ACHN (cell line): ENCODE measurements around the gene SPACA7.
A peak's percentile ranks its signal among the peaks of the same experiment; 100 is the strongest.

Source experiments
- DNase-seq: peaks from one replicate; pipeline ENCODE4 v3.0.0-alpha.2; 2015
- in situ Hi-C: cut with HindIII; loops from 2 replicates; pipeline ENCODE4 v1.10.0; 2017; ENCODE audit warnings: low sequenced_read_pairs, low pct_ligation_motif_present, low pct_unique_long_range_greater_than_20kb

SPACA7 gene

DNA sequence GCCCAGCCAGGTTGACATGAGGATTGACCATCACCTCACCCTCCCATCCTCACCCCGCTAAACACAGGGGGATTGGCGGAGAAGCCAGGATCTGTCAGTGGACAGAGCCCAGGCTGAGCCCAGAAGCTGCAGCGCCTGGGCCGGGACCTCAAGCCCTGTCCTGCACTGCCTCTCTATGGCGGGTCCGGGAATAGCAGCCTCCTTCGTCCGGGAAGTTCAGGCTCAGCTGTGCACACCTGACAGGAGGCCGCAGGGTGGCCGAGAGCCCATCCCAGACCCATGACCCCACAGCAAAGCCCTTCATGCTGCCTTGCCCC lies 67.8 kb downstream of the SPACA7 start:
- in situ Hi-C loops = no loop called here
- peak; percentile 54 for DNase-seq

DNA sequence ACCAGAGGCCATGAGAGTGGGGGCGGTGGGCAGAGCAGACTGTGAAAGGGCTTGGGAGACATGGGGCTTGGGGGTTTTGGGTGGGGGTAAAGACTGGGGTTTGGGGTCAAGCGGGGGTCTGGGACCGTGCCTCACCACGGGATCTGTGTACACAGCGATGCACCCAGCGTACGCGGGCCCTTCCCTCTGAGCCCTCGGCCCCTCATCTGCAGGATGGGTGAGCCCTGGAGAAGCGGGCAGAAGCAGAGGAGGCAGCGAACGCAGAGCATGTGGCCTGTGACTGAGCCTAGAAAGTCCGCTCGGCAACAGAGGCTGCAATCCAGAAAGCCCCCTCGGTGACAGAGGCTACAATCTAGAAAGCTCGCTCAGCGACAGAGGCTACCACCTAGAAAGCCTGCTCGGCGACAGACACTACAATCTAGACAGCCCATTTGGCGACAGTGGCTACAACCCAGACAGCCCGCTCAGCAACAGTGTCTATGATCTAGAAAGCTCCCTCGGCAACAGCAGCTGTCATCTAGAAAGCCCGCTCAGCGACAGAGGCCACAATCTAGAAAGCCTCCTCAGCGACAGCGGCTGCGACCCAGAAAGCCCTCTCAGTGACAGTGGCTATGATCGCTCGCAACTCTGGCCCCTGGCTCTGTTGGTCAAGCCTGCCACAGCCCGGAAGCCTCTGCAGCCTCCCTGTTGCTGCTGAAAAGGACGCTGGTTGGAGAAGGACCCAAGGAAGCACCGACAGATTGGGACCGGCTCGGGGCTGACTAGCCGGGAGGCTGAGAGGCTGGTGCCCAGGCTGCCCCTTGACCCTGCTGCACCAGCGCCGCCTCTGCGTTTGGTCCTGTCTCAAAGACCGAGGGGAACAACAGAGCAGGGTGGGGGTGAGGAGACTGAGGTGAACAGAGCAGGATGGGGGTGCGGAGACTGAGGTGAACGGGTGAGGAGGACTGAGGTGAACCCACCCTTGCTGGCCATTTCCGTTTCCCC lies 68.6 kb downstream of the SPACA7 start:
- in situ Hi-C loops = no loop called here
- no peak for DNase-seq

DNA sequence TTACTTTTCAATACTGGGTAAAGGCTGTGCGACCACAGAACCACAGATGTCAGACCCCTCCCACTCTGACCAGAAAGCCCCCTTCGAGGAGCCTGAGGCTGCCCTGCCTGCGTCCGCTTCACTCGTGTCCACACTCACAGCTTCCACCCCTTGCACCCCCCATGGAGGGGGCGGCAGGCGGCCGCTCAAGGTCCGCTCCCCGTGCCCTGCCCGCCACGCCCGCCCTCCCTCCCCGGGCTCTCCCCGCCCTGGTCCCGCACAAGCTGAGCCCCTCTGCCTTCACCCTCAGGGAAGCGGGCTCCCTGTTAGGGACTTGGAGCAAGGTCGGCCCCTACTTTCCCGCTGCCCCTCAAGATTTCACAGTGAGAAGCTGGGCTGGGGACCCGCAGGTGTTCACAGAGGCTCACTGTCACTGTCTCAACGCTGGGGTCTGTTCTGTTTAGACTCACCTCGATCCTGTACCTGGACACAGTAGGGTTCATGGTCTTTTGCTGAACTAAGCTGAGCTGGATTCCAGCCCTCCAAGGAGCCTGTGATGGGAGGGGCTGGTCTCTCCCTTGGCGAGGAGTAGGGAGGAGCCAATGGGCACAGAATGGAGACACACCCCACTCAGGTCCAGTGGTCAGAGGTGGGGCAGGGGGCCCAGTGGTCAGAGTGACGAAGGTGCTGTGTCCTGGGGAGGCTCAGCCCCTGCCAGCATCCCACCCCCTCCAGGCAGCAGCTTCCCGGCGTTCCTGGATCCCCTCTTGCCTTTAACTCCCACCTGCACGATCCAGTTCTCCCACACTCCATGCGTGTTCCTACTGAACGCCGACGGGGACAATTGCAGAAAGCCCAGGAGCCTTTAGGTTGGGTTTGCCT lies 69.5 kb downstream of the SPACA7 start:
- DNase-seq = no peak
- in situ Hi-C loops = no loop called here

DNA sequence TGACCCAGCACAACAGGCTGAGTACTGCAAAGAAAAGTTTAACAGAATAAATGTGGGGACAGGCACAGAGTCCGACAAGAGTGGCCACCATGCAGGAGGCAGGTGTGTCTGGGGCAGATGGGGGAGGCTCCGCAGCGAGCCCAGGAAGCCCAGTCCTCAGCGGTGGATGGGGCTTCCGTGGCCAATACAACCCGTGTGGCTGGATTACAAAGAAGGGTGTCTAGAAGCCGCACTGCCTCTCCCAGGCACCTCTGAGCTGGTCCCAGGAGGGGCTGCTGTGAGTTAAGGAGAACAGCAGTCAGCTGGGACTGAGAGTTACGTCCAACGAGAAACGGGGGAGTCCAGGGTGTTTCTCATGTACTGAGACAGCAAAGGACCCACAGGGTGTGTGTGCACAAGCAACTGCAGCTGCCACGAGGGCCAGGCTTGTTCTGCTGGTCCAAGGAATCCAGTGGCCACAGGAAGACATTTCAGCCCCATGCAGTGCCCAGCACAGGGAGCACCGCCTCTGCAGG lies 70.2 kb downstream of the SPACA7 start:
- in situ Hi-C loops = no loop called here
- DNase-seq = no peak

DNA sequence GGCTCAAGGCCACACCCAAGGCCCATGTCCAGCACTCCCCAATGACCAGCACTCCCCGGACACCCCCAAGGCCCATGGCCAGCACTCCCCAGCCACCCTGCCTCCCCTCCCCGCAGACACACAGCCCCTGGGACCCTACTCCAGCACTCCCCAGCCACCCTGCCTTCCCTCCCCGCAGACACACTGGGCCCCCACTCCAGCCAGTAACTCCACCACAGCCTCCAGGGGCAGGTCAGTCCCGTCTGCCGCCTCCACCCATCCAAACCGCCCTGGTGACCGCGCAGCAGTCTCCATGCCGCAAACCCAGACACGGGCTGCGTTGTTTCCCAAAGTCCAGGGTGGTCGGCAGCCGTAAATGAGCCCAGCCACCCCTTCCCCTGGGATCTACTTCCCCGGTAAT lies 70.7 kb downstream of the SPACA7 start:
- DNase-seq = no peak
- in situ Hi-C loops = no loop called here

DNA sequence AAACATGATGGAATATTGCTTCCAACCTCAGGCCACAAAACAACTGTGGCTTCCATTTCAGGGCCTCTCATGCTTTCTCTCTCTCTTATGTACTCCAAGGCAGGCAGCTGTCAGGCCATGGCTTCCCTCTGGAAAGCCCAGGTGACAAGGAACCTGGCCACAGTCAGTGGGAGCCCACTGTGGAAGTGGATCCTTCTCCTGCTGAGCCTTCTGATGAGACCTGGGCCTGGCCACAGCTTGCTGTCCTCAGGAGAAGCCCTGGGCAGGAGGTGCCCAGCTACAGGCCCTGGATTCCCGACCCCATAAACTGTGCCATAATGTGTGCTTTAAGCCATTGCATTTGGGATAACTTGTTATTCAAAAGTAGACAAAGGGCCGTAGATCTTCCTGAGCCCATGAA lies 71.2 kb downstream of the SPACA7 start:
- in situ Hi-C loops = no loop called here
- no peak for DNase-seq

DNA sequence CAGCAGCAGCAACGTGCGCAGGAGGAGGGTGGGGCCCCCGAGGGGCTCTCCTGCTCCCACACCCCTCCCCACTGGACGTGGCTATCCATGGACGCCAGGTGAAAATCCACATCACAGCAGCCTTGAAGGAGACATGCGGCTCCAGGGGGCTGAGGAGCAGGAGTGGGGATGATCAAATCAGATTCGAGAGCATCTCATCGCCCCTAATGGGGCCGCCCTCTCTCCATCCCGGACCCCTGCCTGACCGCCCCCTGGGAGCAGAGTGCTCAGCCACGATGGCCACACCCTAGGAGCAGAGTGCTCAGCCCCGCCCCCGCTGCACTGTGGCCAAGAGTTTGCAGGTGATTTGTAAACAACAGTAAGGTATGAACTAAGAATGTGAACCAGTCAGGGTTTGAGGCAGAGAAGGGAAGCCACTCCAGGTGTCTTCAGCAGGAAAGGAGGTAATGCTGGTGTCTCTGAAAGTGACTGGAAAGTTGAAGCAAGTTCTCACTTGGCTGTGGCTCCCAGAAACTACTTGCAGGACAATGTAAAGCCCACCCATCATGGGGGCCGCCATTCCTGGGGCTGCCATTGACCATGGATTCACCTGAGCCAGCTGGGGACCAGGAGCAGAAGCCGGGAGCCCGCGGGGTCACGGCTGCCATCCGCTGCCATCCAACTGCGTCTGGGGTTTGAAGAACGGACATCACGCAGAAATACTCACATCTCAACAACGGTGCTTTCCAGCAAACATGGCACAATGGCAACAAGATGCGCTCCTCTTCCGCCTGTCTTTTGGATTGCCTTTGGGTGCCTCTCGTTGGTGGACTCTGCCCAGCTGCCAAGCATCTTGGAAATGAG lies 71.8 kb downstream of the SPACA7 start:
- in situ Hi-C loops = no loop called here
- DNase-seq = no peak

DNA sequence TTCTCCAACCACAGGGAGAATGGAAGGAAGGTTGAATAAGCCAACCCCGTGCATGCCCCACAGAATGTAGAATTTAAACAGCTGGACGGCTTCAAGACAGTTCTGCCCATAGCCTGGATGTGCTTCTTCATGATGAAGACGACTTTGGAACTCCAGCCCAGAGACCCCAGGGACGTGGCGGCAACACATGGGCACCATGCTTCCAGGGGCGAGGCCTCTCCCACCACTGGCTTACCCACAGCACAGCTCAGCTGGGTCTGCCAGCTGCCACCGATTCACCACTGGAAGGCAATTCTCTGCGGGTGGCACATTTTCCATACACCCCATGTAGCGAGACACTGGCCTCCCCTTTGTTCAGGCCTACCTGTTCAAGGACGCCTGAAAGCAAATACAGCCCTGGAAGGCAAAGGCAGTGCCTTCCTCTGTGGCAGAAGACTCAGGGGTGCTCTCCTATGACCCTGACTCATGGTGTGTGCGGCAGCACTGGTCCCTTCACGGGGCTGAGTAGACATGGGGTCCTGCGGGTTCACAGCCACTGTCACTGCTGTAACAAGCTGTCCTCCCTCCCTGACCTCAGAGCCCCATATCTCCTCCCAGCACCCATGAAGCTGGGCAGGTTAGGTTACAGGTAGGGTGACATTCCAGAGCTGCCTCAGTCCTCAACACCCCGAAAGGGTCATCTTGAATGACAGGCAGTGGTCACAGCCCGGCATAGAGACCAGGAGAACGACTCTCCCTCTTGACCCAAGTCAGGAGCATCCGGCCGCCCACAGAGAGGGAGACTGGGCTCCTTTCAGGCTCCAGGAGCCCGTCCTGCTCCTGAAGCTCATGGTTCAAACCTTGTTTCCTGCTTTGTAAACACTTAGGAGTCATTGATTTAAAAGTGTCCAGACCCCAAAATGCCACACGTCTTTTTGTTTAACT lies 72.7 kb downstream of the SPACA7 start:
- no peak for DNase-seq
- in situ Hi-C loops = no loop called here

DNA sequence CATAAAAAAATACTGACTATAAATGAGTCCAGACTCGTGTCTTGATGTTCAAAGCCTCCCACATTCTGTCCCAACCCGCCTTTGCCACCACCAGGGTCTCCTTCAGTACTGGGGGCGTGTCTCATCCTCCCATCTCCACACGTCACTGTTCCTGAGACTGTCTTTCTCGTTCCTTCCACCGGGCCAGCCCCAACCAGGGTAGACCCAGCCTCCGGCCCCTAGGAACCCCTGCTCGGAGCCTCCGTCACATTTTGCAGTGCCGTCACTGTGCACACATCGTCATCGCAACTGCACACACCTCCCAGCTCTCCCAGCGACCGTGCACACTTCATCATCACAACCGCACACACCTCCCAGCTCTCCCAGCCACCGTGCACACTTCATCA lies 73.4 kb downstream of the SPACA7 start:
- DNase-seq = no peak
- in situ Hi-C loops = no loop called here

DNA sequence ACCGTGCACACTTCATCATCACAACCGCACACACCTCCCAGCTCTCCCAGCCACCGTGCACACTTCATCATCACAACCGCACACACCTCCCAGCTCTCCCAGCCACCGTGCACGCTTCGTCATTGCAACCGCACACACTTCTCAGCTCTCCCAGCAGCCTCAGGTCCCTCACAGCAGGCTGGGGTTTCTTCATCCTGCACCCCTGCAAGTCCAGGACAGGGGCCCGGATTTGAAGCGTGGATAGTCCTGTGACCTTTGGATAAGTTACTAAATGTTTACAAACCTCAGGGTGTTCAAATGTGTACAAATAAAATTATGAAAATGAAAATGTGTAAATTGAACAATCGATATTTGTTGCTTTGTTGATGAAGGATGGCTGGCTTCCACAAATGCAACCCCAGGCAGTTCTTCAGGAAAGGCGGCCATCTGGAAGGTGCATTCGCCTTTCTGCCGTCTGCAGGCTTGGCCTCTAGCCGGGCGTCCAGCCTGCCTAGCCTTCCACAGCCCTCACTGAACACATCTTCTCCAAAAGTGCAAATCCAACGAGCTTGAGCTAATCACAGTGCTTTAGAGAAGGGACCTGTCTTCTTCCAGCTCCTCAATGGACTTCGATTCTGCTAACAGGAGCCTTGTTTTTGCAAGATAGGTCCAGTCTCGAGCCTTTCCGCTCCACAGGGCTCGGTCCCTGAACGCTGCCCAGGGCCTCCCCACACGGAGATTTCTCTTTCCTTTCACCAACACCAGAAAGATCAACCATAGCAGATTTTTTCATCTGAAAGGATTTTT lies 74.2 kb downstream of the SPACA7 start:
- DNase-seq = no peak
- in situ Hi-C loops = no loop called here

DNA sequence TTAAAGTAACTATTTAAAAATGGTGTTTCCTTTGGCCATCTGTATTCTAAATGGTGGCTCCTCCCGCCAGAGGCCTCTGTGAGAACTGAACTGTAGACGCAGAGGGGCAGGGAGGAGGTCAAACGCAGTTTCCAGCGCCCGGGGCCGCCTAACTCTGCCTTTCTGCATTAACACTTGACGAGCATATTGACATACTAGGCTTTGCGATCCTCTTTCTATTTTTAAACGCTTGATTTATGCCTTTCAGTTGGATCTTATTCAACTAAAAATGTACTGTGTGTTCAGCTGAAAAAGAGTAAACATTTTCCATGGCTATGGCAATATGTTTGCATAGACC lies 74.7 kb downstream of the SPACA7 start:
- in situ Hi-C loops = no loop called here
- no peak for DNase-seq

DNA sequence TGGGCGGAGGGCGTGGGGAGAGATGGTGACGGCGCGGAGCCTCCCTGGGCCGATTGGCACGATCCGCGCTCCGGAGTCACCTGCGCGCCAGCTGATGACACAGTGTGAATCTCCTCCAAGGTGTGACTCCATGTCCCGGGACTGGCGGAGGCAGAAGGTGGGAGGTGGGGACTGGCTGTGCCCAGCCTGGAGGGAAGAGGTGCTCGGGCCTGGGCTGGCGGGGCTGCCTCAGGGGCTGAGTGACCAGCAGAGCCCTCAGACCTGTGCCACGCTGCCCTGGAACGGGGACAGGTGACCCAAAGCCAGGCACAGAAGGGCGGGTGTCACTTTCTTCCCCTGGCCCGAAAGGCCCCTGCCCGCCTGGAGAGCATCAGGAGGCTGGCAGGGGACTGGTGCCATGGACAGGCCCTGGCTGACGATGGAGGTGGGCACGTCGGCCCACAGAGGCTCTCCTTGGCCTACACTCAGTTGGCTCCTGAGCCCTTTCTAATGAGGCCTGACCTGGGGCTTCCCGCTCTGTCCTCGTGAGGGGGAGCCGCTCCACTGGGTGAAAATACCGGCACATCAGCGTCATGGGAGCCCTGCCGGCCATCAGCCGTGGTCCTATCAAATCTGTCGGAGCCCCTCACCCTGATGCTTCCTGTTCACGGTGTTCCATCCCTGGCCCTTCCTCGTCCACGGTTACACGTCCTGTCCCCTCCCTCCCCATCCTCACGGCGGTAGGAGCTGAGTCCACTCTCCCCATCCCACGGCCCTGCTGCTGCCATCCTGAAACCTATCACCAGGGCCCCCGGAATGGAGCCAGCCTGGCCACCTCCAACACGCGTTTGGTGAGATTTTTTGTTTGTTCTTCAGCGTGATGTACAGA lies 75.6 kb downstream of the SPACA7 start:
- no peak for DNase-seq
- in situ Hi-C loops = no loop called here

DNA sequence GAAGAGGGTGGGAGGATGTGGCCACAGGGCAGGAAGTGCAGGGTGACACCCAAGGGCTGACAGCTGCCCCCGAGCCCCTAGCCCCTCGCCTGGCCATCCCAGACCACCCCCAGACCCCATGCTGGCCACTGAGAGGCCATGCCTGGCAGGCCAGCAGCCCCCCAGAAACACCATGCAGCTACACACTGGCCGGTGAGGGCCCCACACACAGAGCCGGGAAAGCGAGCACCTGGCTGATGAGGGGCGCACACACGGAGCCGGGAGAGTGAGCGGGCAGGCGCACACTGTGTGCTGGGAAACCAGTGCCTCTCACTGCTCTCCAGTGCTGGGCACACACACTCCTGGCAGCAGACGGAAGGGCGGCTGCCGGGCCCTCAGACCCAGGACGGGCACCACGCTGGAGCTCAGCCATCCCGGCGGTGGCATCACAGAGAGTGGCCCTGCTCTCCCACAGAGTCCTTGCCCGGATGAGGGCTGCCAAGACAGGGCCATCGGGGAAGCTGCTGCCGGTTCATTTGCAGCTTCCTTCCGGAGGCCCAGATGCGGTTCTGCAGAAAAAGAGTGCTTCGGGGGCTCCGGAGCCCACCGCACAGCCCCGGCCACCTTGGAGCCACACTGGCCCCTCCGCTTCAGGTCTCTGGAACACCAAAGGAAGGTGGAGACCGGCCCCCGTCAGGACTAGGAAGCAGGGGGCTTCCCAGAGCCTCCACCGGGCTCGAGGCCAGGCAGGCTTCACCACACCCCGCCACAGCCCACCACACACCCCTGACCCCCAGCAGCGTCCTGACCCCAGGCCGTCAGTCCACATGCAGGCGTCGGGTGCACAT lies 76.4 kb downstream of the SPACA7 start:
- DNase-seq = no peak
- in situ Hi-C loops = no loop called here

DNA sequence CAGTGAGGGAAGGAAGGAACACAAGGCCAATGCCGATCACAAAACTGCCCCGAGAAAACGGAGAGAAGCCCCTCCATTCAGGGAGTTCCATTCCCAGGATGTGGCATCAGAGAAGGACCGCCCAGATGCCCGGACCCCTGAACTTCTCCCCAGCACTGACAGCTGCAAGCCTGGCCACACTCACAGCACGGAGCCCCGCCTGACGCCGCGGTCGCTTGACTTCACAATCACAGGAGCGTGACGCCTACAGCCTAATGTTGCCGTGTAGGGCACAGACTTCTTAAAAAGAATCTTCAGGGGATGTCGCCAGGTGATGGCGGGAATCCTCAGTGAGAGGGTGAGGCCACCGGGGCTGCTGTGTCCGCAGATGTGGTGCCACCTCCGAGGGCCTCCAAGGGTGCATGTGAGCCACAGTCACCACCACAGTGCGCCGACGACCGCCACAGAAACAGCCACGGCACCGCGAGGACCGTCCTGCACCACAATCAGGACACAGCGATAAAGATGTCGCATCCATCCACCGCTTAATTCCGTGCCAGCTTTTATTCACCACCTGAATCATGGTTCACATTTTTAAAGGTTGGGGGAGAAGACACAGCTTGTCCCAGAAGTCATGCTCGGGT lies 77.2 kb downstream of the SPACA7 start:
- in situ Hi-C loops = no loop called here

More for the DNA sequence above, 77.2 kb downstream of the SPACA7 start:
- no peak for DNase-seq
